Measurements from ENCODE around the gene DLG5.

Gene DLG5

GRCh38 chr10:77911535-77912123, 14.9 kb downstream of the DLG5 start:
- no peak for DNase-seq

GRCh38 chr10:77910524-77911145, 15.9 kb downstream of the DLG5 start:
- DNase-seq = no peak

- DNase-seq = no peak
These were observed 16.7 kb downstream of the DLG5 start for GRCh38 chr10:77909749-77910375.

- DNase-seq = no peak
These were observed 17.4 kb downstream of the DLG5 start for GRCh38 chr10:77909021-77909748.

GRCh38 chr10:77907900-77908717, 18.4 kb downstream of the DLG5 start:
- DNase-seq = no peak

GRCh38 chr10:77907462-77907861, 19.1 kb downstream of the DLG5 start:
- DNase-seq = no peak

- DNase-seq = no peak
These were observed 19.6 kb downstream of the DLG5 start for GRCh38 chr10:77906951-77907421.

- DNase-seq = no peak
These were observed 20.8 kb downstream of the DLG5 start for GRCh38 chr10:77905781-77906180.

GRCh38 chr10:77905086-77905748, 21.3 kb downstream of the DLG5 start:
- DNase-seq = peak; percentile 63

- DNase-seq = no peak
These were observed 22.3 kb downstream of the DLG5 start for GRCh38 chr10:77904100-77904840.

GRCh38 chr10:77902159-77902558, 24.4 kb downstream of the DLG5 start:
- no peak for DNase-seq

GRCh38 chr10:77901743-77902142, 24.8 kb downstream of the DLG5 start:
- no peak for DNase-seq

- no peak for DNase-seq
These were observed 26.9 kb downstream of the DLG5 start for GRCh38 chr10:77899690-77900089.

- no peak for DNase-seq
These were observed 27.5 kb downstream of the DLG5 start for GRCh38 chr10:77899080-77899477.

GRCh38 chr10:77898323-77899079, 28.1 kb downstream of the DLG5 start:
- no peak for DNase-seq

- no peak for DNase-seq
These were observed 30.5 kb downstream of the DLG5 start for GRCh38 chr10:77896058-77896457.

GRCh38 chr10:77894058-77894457, 32.5 kb downstream of the DLG5 start:
- DNase-seq = no peak

GRCh38 chr10:77893386-77893785, 33.2 kb downstream of the DLG5 start:
- DNase-seq = no peak

- no peak for DNase-seq
These were observed 33.8 kb downstream of the DLG5 start for GRCh38 chr10:77892761-77893160.

GRCh38 chr10:77892021-77892739, 34.4 kb downstream of the DLG5 start:
- no peak for DNase-seq
